GM19467 (cell line): ENCODE data around the gene ADAMTS20.
"Not testable (repeated sequence)": the region's sequence is repeated elsewhere in the genome, so short reads cannot be mapped to it uniquely, and the experiment has no call there.

Experiments
- ATAC-seq: cut with Tn5 transposase; IDR thresholded peaks from one replicate; pipeline ENCODE4 v1.9.1; 2021; ENCODE audit warnings: mild to moderate bottlenecking, moderate library complexity; ENCODE audit not compliant: unreplicated experiment

The ADAMTS20 gene

DNA sequence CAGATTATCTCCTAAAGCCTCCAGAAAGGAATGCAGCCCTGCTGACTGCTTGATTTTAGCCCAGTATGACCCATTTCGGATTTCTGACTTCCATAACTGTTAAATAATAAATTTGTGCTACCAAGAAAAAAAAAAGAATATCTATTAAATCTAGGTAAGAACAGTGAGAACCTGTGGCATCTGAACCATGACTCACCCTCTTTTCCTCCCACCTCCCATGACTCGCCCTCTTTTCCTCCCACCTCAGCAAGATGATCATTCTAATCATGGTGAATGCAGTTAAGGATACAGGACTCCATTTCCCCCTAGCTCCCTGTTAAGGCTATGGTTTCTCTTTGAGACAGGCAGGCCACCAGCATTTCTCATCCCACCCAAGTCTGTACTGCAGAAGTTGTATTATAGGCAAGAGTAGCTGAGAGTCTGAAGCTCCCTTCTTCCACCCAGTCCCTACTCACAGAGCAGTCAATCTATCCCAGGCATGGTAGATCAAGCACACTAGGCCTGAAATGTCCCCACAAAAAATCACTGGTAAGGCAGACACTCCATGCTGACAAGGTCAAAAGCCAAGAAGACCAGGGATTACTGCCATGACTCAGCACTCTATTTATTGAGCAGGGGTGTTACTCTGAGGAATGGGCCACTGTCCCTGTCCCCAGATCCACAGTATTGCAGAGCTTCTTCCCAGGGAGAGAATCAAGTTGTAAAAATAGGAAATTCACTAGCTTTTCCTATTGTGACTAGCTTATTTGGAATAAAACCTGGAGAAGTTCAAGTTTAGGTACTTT lies 188.9 kb downstream of the ADAMTS20 start:
- ATAC-seq = no peak

DNA sequence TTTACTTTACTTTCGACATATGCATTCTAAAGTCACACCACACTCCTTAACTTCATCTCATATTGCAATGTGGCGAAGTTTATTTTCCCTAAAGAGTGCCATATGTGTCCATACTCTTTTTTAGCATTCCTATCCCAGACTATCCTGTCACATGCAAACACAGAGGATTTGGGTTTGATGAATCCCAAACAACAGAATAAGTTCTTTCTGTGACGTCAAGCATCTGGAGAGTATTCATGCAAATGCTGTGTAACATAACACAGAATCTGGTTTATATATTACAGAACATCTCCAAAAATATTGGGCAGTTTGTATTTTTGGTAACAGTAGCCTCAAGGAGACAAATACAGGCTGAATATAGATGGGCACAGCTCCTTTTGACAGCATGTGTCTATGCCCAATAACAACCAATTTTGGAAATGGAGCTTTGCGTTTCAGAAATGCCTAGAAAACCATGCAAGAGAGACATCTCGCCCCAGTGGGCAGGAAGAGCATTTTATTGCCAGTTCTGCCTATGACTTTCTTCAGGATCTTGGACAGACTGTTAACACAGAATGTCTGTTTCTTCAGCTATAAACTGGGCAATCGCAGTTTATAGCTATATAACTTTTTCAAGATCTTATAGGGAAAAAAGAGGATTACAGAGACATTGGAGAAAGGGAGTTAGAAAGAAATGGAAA lies 190.8 kb downstream of the ADAMTS20 start:
- ATAC-seq = no peak

DNA sequence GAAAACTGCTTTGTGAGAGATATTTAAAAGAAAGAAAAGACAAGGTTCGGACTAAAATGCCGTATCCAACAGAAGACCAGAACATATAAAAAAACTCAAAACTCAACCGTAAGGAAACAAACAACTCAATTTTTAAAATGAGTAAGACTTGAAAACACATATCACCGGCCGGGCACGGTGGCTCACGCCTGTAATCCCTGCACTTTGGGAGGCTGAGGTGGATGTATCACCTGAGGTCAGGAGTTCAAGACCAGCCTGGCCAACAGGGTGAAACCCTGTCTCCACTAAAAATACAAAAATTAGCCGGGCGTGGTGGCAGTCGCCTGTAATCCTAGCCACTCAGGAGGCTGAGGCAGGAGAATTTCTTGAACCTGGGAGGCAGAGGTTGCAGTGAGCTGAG lies 192.0 kb downstream of the ADAMTS20 start:
- not testable (repeated sequence) for ATAC-seq

DNA sequence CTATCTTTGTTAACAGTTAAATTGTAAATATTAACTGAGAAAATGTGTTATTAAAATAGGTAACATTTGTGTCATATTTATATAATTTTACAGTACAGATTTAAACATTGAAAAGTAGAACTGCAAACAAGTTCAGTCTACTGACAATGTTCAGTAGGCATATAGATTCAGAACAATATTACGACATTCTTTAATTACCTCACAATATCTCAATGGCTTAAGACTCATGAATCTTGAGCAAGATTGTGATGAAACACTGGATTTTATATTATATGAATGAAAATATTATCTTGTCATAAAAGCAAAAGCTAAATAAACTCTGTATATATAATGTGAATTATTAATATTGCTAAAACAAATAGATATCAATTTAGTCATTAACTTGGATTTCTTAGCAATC lies 194.9 kb downstream of the ADAMTS20 start:
- ATAC-seq = no peak

DNA sequence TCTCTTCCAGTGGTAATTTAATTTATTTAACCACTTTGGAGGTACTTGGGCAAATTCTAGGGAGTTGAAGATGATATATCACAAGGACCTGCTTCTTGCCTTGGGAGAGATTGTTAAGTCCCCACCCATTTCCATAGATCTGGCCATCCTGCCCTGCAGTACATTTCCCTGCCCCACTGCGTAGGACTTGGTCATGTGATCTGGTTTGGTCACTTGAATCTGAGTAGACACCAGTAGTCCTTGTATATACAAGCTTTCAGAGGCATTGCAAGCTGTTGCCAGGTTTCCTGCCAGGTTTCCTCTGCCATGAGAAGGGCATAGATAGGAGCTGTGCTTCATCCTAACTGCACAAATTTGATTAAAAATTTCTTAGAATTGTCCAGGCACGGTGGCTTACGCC lies 200.0 kb downstream of the ADAMTS20 start:
- ATAC-seq = no peak

DNA sequence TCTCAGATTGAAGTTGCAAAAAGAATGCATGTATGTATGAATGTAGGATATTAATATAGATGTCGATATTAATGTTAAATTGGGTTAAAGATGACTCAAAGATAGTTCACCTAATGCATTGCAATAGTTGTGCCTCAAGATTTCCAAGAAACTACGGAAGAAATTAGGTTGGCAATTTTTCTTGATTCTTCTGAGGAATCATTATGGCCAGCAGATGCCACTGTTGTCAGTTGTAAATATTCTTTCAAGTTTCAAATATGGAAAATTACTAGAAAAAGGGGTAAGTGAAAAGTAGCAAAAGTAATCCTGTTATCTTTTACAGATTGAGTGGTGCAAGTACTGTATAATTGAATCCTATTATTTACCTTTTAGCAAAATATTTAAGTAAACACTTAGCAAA lies 202.1 kb downstream of the ADAMTS20 start:
- ATAC-seq = no peak

DNA sequence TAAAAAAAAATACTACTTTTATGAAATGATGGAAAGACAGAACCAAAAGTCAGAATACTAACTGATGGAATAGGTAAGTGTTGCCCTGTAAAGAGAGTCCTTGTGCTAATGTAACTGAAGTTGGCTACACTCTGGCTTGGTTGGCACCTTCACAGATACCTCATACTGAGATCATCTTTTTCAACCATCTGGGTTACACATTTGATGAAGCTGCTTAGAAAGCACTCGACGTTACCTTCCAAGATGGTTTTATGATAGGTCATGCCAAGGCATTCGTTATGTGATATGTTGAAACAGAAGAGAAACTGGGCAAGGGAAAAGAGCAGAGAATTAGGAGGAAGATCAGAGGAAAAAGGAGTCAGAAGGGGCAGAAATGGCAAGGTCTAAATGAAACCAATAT lies 203.8 kb downstream of the ADAMTS20 start:
- ATAC-seq = no peak

DNA sequence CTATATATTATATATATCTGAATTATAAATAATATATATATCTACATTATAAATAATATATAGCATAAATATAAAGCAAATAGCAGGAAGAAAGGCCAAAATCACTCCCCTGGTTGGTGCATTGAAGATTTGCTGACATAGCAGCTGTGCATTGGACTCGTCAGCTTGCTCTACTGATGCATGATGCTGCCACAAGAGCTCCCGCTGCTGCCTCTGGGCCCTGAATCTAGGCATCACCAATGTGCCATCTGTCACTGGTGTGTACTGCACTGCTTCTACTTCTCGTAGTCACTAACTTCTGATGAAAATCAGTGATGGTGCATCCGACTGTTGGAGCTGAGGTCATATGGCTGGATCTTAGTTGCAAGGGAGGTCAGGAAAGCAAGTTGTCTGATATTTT lies 205.0 kb downstream of the ADAMTS20 start:
- no peak for ATAC-seq

DNA sequence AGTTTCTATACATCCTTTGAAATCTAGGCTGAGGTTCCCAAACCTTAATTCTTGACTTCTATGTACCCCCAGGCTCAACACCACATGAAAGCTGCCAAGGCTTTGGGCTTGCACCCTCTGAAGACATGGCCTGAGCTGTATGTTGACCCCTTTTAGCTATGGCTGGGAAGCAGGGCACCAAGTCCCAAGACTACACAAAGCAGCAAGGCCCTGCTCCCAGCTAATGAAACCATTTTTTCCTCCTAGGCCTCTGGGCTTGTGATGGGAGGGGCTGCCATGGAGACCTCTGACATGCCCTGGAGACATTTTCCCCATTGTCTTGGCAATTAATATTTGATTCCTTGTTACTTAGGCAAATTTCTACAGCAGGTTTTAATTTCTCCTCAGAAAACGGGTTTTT lies 207.0 kb downstream of the ADAMTS20 start:
- no peak for ATAC-seq

DNA sequence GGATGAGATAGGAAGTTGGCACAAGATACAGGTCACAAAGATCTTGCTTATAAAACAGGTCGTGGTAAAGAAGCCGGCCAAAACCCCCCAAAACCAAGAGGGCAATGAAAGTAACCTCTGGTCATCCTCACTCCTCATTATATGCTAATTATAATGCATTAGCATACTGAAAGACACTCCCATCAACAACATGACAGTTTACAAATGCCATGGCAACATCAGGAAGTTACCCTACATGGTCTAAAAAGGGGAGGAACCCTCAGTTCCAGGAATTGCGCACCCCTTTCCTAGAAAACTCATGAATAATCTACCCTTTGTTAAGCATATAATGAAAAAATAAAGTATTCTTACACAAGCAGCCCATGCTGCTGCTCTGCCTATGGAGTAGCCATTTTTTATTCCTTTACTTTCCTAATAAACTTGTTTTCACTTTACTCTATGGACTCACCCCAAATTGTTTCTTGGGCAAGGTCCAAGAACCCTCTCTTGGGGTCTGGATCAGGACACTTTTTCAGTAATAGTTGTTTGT lies 210.2 kb downstream of the ADAMTS20 start:
- ATAC-seq = not testable (repeated sequence)

DNA sequence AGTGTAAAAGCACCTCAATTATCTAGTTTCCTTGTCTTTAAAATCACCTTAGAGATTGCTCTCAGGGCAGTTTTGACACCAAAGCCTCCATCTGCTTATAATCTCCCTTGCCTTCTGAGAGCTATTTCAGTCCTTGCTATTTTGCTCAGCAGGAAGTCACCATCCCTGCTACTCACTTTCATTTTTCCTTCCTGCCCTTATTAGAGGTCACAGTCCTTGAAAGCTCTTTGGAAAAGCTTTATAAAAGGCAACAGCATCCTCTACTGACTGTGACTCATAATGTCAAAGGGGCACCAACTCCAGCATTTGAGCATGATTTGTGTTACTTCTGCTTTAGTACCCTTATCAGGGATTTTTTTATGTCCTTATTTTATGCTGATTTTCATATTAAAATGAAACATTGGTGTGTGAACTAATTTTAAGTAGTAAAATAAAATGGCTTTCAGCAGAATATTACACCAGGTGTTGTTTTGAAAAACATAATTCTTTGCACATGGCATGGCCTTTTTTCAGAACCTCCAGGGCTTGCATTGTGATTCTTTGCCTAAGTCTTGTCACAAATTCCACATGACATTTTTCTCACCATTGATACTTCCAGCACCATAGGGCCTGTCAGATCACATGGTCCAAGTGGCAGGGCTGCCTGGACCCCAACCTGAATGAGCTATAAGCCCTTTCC lies 213.0 kb downstream of the ADAMTS20 start:
- ATAC-seq = peak; percentile 54

DNA sequence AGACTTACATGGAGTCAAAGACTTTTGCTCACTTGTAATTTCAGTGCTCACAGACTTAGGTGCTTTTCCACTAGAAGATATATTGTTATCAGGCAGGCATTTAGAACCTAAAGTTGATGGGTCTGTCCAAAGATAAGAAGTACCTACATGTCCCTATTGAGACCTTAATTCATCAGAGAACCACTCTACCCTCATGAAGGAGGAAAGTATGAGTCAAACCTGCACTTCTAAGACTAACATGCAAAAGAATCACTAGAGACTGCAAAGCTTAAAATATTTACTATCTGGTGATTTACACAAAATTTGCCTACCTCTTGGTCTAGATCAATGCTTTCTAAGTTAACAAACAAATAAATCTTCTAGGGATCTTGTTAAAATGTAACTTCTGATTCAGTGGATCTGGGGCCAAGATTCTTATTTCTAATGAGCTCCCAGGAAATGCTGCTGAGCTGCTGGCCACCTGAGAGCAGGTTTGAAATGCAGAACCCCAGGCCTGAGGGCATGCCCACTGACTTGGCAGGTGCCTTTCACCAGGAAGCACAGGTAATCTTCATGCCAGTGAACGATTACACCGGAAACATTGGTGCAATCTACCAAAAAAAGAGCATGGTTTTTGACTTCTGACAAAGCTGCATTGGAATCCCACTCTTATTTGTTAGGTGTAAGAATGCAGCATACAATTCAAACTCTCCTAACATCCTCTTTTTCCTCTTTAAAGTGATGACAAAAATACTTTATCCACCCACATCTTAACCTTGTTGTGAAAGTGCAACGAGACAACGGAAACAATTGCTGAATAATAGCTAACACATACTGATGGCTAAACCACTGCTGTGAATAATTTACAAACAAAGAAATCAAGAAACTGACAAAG lies 214.2 kb downstream of the ADAMTS20 start:
- peak; percentile 57 for ATAC-seq

DNA sequence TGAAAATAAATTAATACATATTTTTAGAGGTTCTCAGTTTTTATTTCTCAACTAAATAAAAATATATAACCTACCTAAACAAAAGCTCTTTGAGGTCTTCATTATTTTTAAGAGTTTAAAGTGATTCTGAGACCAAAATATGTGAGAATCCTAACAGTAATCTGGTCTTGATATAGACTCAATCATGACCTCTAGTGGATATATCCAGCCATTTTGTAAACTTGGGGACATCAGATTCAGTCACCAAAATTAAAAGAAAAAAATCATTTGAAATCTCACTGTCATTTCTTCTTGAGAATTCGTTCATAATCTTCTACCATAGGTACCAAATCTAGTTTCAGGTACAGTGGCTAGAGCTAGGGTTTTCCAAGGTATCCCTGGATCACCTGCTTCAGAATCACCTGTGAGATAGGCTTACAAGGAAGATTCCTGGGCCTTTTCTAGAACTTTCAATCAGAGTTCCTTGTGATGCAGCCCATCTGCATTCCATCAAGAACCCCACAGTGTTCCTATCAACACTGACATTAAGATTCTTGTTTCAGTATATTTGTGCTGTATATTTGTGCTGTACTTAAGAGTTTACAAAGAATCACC lies 214.9 kb downstream of the ADAMTS20 start:
- no peak for ATAC-seq

DNA sequence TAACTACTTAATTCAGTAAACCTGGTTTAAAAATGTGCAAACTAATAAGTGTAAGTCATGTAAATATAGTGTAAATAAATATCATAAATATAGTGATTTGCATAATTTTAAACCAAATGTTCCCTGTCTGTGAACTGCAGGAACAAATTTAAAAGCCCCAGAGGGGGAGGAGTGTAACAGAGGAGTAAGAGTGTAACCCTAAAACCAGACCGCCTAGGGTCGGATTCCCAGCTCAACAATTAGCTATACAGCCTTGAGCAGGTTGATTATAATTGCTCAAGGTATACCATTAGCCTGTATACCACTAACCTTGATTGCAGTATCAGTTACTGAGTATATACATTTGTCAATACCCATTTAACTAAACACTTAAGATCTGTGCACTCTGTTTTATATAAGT lies 218.4 kb downstream of the ADAMTS20 start:
- no peak for ATAC-seq

DNA sequence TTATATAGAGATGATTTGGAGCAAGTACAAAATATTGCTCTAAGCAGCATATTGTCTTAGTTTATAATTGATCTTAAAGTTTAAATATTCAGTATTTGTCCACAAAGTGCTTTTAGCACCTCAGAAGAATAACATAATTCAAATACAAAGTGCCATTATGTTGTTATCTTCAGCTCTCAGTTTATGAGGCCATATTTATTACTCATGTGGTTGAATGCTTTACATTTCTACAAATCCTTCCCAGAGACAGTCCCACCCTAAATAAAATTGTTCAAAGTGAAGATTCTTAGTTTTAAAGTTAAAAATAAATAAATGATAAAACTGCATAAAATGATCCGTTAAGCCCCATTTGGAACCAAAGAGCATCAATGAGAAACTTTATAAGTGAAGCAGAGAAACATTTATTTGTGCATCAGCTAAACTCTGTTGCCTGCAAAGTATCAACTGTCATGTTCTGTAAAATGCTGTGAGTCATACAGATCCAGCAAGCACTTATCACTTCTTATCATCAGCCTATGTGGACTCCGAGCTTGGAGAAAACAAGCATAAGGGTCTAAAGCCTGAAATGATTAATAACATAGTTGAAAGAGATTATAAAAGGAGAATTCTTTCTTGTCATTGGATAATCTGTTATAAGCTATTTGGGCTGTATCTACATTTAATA lies 218.9 kb downstream of the ADAMTS20 start:
- no peak for ATAC-seq

DNA sequence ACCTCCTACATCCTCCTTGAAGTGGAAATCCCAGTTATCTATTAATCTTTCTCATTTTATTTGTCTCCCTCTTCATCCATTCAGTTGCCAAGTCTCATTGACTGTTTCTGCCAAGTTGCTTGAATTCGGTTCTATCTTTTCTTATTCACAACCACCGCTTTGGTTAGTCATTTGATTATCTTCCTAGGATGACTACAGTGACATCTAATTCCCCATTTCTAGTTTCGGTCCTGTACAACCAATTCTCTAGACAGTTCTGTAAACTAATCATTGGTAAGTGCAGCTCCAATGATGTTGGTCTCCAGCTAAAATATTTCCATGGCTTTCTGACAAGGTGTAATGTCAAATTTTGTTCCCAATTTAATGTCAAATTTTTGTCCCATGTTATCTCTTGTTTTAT lies 220.1 kb downstream of the ADAMTS20 start:
- ATAC-seq = no peak

DNA sequence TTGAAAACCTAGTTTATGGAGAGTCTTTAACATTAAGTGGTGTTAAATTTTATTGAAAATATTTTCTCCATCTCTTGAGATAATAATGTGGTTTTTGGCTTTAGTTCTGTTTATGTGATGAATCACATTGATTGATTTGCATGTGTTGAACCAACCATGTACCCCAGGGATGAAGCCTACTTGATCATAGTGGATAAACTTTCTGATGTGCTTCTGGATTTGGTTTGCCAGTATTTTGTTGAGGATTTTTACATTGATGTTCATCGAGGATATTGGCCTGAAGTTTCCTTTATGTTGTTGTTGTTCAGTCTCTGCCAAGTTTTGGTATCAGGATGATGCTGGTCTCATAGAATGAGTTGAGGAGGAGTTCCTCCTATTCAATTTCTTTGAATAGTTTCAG lies 222.6 kb downstream of the ADAMTS20 start:
- ATAC-seq = no peak

DNA sequence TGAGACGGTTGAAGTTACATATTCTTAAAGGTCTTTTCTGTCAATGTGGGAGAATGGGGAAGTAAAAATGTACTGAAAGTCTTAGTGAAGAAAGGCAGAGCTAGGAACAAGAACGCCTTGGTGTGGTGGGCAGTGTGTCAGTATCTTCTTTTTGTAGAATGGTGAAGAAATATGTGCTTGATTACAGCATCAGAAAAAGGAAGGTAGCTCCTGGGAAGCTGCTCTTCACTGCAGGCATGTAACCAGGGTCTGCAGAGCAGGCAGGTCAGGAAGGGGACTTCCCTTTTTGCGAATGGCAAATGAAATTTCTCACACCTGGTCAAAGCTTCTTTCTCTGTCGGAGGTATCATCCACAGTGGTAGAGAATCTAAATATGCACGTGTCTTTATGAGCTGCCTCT lies 226.2 kb downstream of the ADAMTS20 start:
- peak; percentile 77 for ATAC-seq

DNA sequence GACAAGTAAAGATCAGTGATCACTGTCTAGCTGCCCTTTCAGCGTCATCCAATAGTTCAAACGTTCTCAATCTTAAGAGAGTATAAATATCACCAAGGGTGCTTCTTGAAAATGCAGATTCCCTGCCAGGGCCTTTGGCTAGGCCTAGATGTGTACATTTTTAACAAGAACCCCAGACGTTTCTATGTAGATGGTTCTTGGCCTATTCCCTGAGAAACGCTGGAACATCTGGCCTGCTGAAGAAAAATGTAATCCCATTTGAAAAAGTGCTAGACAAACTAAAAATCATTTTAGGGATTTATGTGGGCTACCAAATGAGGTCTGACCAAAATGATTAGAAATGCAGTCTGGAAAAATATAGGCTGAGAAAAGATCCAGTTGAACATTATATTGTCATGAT lies 231.7 kb downstream of the ADAMTS20 start:
- ATAC-seq = no peak

DNA sequence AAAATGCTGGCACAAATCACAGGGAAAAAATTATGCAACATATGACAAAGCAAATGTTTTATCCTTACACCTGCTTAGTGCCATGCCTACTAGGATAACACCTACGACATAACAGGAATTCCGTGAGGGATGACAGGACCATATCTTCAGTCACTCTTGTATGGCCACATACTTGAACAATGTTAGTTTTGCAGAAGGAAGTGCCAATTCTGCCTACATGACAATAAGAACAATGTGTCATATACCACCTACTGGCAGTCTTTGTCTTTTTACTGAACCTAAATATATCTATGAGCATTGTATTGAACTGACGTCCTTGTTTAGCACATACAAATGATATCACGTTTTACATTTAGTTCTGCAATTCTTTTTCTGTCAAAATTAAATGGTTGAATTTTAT lies 234.0 kb downstream of the ADAMTS20 start:
- no peak for ATAC-seq
